HepG2 (cell line): ENCODE data around the gene MRGPRE. TPM values are rescaled to one million over a fixed set of nuclear protein-coding genes. Genes with fewer than 3 reads are reported as not detected.

Experiments
- ATAC-seq: fragments of 200-7000 bp; cut with Tn5 transposase; 3 replicates; pipeline ENCODE4 v1.9.1; 2020; ENCODE audit warnings: mild to moderate bottlenecking, moderate library complexity
- BruUV-seq: library from RNA; stranded (reverse); fragments of 400-500 nt; replicated peaks from 2 replicates; lab custom pipeline; 2021; lab: Mats Ljungman, UMichigan
- CTCF ChIA-PET: fragments of 300-600 bp; formaldehyde crosslinking; extraction: SDS; loops from one replicate; lab custom pipeline; 2021; ENCODE audit warnings: low total read pairs, inconsistent platforms, low intra/inter-chr PET ratio; lab: Yijun Ruan, JAX
- POLR2A ChIA-PET: fragments of 350-600 bp; sonication (Branson Sonifier 250); formaldehyde crosslinking; loops from one replicate; lab custom pipeline; 2020; ENCODE audit warnings: antibody characterized with exemption, inconsistent platforms; lab: Yijun Ruan, JAX
- DNase-seq: peaks from one replicate; pipeline ENCODE4 v3.0.0-alpha.2; 2015; ENCODE audit warnings: low spot score
- FAIRE-seq: peaks from 3 replicates; lab custom pipeline; 2011; peaks lifted over from hg19 to GRCh38; lab: Jason Lieb, UNC
- H2AFZ ChIP-seq: one replicate; pipeline ENCODE4 v1.6.1; 2011; ENCODE audit warnings: low read length, inconsistent platforms
- H3K27ac ChIP-seq: fragments of 300-600 bp; 3 replicates; pipeline ENCODE4 v1.8.0; 2011; ENCODE audit warnings: mixed run types, mild to moderate bottlenecking, mixed read lengths, low read length, inconsistent platforms; ENCODE audit not compliant: insufficient read depth; ENCODE audit errors: extremely low read length
- H3K27me3 ChIP-seq, 2 experiments: fragments of 200-600 bp in 1 of 2; 2 replicates in 1 of 2; 3 replicates in 1 of 2; pipeline versions ENCODE4 v1.6.0 to v1.8.0; 2011; ENCODE audit warnings: low read length in 2 of 2, mild to moderate bottlenecking in 2 of 2, moderate library complexity in 2 of 2, inconsistent platforms in 1 of 2; ENCODE audit not compliant: insufficient read depth in 2 of 2, control insufficient read depth in 1 of 2
- H3K36me3 ChIP-seq, 2 experiments: fragments of 200-600 bp in 1 of 2; replicated peaks in 1 of 2; 2 replicates in 1 of 2; 3 replicates in 1 of 2; pipeline versions ENCODE4 v1.5.1 to v1.8.0; 2011; ENCODE audit warnings: low read length in 2 of 2, inconsistent platforms in 1 of 2; ENCODE audit not compliant: insufficient read depth in 2 of 2, control insufficient read depth in 1 of 2
- H3K4me1 ChIP-seq: 2 replicates; pipeline ENCODE4 v1.5.1; 2012; ENCODE audit warnings: low read length, inconsistent platforms; ENCODE audit not compliant: insufficient read depth
- H3K4me2 ChIP-seq: 2 replicates; pipeline ENCODE4 v1.6.0; 2011; ENCODE audit warnings: low read depth, low read length, inconsistent platforms
- H3K4me3 ChIP-seq, 3 experiments: fragments of 200-600 bp in 1 of 3; sonication (generic), shearing (Covaris generic) in 1 of 3; replicated peaks in 1 of 3; 2 replicates each; pipeline ENCODE4 v1.5.1; 2011 to 2016; ENCODE audit warnings: low read length in 3 of 3, inconsistent platforms in 2 of 3, low read depth in 2 of 3, mild to moderate bottlenecking in 2 of 3, control low read depth in 1 of 3, mixed read lengths in 1 of 3; ENCODE audit not compliant: insufficient read depth in 1 of 3
- H3K79me2 ChIP-seq: one replicate; pipeline ENCODE4 v1.6.1; 2011; ENCODE audit warnings: low read length, inconsistent platforms; ENCODE audit not compliant: insufficient read depth
- H3K9ac ChIP-seq: 2 replicates; pipeline ENCODE4 v1.6.0; 2011; ENCODE audit warnings: mild to moderate bottlenecking, low read depth, low read length, inconsistent platforms; ENCODE audit not compliant: insufficient read depth
- H3K9me3 ChIP-seq: 2 replicates; pipeline ENCODE4 v1.5.1; 2012; ENCODE audit warnings: mild to moderate bottlenecking, low read length
- H4K20me1 ChIP-seq: 2 replicates; pipeline ENCODE4 v1.6.0; 2011; ENCODE audit warnings: inconsistent platforms, mild to moderate bottlenecking, low read length, moderate library complexity; ENCODE audit not compliant: insufficient read depth
- DNMT3B ChIP-seq: conservative IDR thresholded peaks from 2 replicates; pipeline ENCODE4 v1.6.1; 2016; ENCODE audit warnings: missing biosample characterization, control low read depth
- GABPB1 ChIP-seq: IDR thresholded peaks from 2 replicates; pipeline ENCODE4 v1.6.1; 2016; ENCODE audit warnings: mild to moderate bottlenecking, missing genetic modification reagents, moderate library complexity, missing compliant biosample characterization
- GATAD1 ChIP-seq: IDR thresholded peaks from 2 replicates; pipeline ENCODE4 v1.6.1; 2016; ENCODE audit warnings: missing genetic modification reagents, missing compliant biosample characterization
- KDM5A ChIP-seq: fragments of 200-600 bp; sonication (generic); IDR thresholded peaks from 2 replicates; pipeline ENCODE4 v1.7.0; 2018; ENCODE audit warnings: antibody characterized with exemption, mild to moderate bottlenecking, low read length, borderline replicate concordance
- MATR3 ChIP-seq: sonication (generic); formaldehyde crosslinking; IDR thresholded peaks from 2 replicates; pipeline ENCODE4 v1.4.0; 2020; ENCODE audit warnings: missing genetic modification reagents
- MED8 ChIP-seq: sonication (generic); formaldehyde crosslinking; IDR thresholded peaks from 2 replicates; pipeline ENCODE4 v1.8.1; 2023; ENCODE audit warnings: mild to moderate bottlenecking, missing genetic modification reagents; ENCODE audit not compliant: insufficient replicate concordance
- NCOR1 ChIP-seq: fragments of 200-600 bp; sonication (generic); IDR thresholded peaks from 2 replicates; pipeline ENCODE4 v1.7.0; 2017; ENCODE audit warnings: antibody characterized with exemption, low read length, borderline replicate concordance
- SMAD1 ChIP-seq: sonication (generic); formaldehyde crosslinking; IDR thresholded peaks from 2 replicates; pipeline ENCODE4 v1.4.0; 2020; ENCODE audit warnings: missing genetic modification reagents, low read depth, mild to moderate bottlenecking, borderline replicate concordance
- TBX3 ChIP-seq: fragments of 450-650 bp; IDR thresholded peaks from 2 replicates; pipeline ENCODE4 v1.6.1; 2017; ENCODE audit warnings: antibody characterized with exemption, mild to moderate bottlenecking, inconsistent platforms, borderline replicate concordance
- ZBTB43 ChIP-seq: sonication (generic); formaldehyde crosslinking; conservative IDR thresholded peaks from 2 replicates; pipeline ENCODE4 v1.4.0; 2020; ENCODE audit warnings: missing genetic modification reagents
- ZMYM4 ChIP-seq: sonication (generic); formaldehyde crosslinking; IDR thresholded peaks from 2 replicates; pipeline ENCODE4 v1.8.1; 2023; ENCODE audit warnings: mild to moderate bottlenecking, missing genetic modification reagents
- ZNF138 ChIP-seq: sonication (generic); formaldehyde crosslinking; IDR thresholded peaks from 2 replicates; pipeline ENCODE4 v1.5.0; 2020; ENCODE audit warnings: mild to moderate bottlenecking, low read depth, missing genetic modification reagents
- ZNF180 ChIP-seq: sonication (generic); formaldehyde crosslinking; IDR thresholded peaks from 2 replicates; pipeline ENCODE4 v1.4.0; 2020; ENCODE audit warnings: low read depth, missing genetic modification reagents, borderline replicate concordance
- ZNF337 ChIP-seq: sonication (generic); formaldehyde crosslinking; IDR thresholded peaks from 2 replicates; pipeline ENCODE4 v1.5.1; 2020; ENCODE audit warnings: missing genetic modification reagents, low read depth, mild to moderate bottlenecking, borderline replicate concordance
- ZNF362 ChIP-seq: sonication (generic); formaldehyde crosslinking; IDR thresholded peaks from 2 replicates; pipeline ENCODE4 v1.4.0; 2020; ENCODE audit warnings: missing genetic modification reagents, mild to moderate bottlenecking, borderline replicate concordance
- ZNF367 ChIP-seq: sonication (generic); formaldehyde crosslinking; IDR thresholded peaks from 2 replicates; pipeline ENCODE4 v1.4.0; 2020; ENCODE audit warnings: missing genetic modification reagents, borderline replicate concordance
- ZNF639 ChIP-seq: conservative IDR thresholded peaks from 2 replicates; pipeline ENCODE4 v1.6.1; 2018; ENCODE audit warnings: missing genetic modification reagents
- ZNF691 ChIP-seq: sonication (generic); formaldehyde crosslinking; IDR thresholded peaks from 2 replicates; pipeline ENCODE4 v1.4.0; 2020; ENCODE audit warnings: missing genetic modification reagents, low read depth, mild to moderate bottlenecking, borderline replicate concordance
- ZNF816 ChIP-seq: sonication (generic); formaldehyde crosslinking; IDR thresholded peaks from 2 replicates; pipeline ENCODE4 v1.8.0; 2022; ENCODE audit warnings: missing genetic modification reagents, mild to moderate bottlenecking, borderline replicate concordance
- ZNF878 ChIP-seq: sonication (generic); formaldehyde crosslinking; IDR thresholded peaks from 2 replicates; pipeline ENCODE4 v1.8.1; 2023; ENCODE audit warnings: mild to moderate bottlenecking, missing genetic modification reagents, moderate library complexity
- WGBS: methylation state at CpG from one replicate; pipeline ENCODE4 v1.1.6; 2017; ENCODE audit warnings: low lambda C conversion rate; 5-methylcytosine and 5-hydroxymethylcytosine counted together
- in situ Hi-C: cut with HindIII; loops from 2 replicates; pipeline ENCODE4 v1.10.0; 2017; ENCODE audit warnings: low pct_unique_long_range_greater_than_20kb; ENCODE audit not compliant: extremely low pct_ligation_motif_present
- intact Hi-C: fragments of 100-400 bp; cut with micrococcal nuclease; formaldehyde crosslinking; loops from one replicate; pipeline ENCODE4 v1.10.0; 2022; ENCODE audit not compliant: unreplicated experiment
- polyA plus RNA-seq, 8 experiments: library from polyadenylated mRNA; depleted of rRNA in 3 of 8; stranded (reverse) in 7 of 8; unstranded in 1 of 8; fragments of >200 nt; fragmentation: Illumina TruSeq in 4 of 8; extraction: Trizol in 4 of 8; gene quantifications; 2 replicates each; pipeline versions ENCODE4 v1.2.1 to v1.2.3, GENCODE V29; 2011 to 2016; ENCODE audit warnings: low read depth in 4 of 8, missing spikeins in 1 of 8, mixed read lengths in 1 of 8; ENCODE audit not compliant: insufficient read depth in 1 of 8
- total RNA-seq, 5 experiments: library from RNA; depleted of rRNA; stranded (reverse); fragments of >200 nt; fragmentation: Illumina TruSeq; extraction: Trizol; gene quantifications; 2 replicates each; pipeline ENCODE4 v1.2.3, GENCODE V29; 2016; ENCODE audit warnings: low read depth in 1 of 5

Gene MRGPRE
- total and polyA plus RNA-seq, 2 of the 13 experiments (the other 11 are each of a cell fraction or from before 2014, with no cell fraction given), result not detected

- Histone ChIP-seq H3K9ac (no peak overlapping the region), H2AFZ (no peak overlapping the region), H3K4me2 (no peak overlapping the region), H3K27me3 (peaks cover 29 to 88% of the 10 kb centered on the region in 2 experiments; a peak in 4 of 5 replicates), H4K20me1 (0 out of 2 replicates have a peak, but pooled peaks cover 7% of the 10 kb centered on the region), H3K4me3 (no peak overlapping the region), H3K27ac (no peak overlapping the region), H3K4me1 (no peaks in the 10 kb centered on the region), H3K9me3 (no peaks in the 10 kb centered on the region), H3K36me3 (no peaks in the 10 kb centered on the region), H3K79me2 (no peaks in the 10 kb centered on the region)
- ChIA-PET POLR2A (no interaction called here), CTCF (no interaction called here)
- TF ChIP-seq GATAD1 (no peak), ZBTB43 (CRISPR knock-in tag) (no peak), ZNF816 (CRISPR knock-in tag) (no peak), SMAD1 (CRISPR knock-in tag) (no peak), NCOR1 (no peak), ZNF180 (CRISPR knock-in tag) (no peak), ZNF691 (CRISPR knock-in tag) (no peak), ZNF138 (no peak), ZNF639 (CRISPR knock-in tag) (no peak), GABPB1 (CRISPR knock-in tag) (no peak), MED8 (CRISPR knock-in tag) (no peak), DNMT3B (CRISPR knock-in tag) (no peak), ZMYM4 (CRISPR knock-in tag) (no peak), ZNF337 (CRISPR knock-in tag) (no peak), TBX3 (no peak), ZNF362 (CRISPR knock-in tag) (no peak), KDM5A (no peak), ZNF878 (CRISPR knock-in tag) (no peak), MATR3 (CRISPR knock-in tag) (no peak), ZNF367 (CRISPR knock-in tag) (no peak)
- DNase-seq (no peak), FAIRE-seq (no peak), ATAC-seq (no peak)
- WGBS, result 5% methylated on average over 7 of the region's 12 CpGs
- in situ Hi-C loops (no loop called here), intact Hi-C loops (no loop called here)
- no TSS peak for BruUV-seq
Measured at GRCh38 chr11:3200388-3201111, 31.7 kb downstream of the MRGPRE start.
